GM11168 (cell line): ENCODE measurements around the gene KRT12.
"Not testable (repeated sequence)": the region's sequence is repeated elsewhere in the genome, so short reads cannot be mapped to it uniquely, and the experiment has no call there.

Experiments used
- in situ Hi-C: fragments of 300-500 bp; cut with MboI; formaldehyde crosslinking; loops from one replicate; pipeline ENCODE4 v1.12.0; 2022; ENCODE audit warnings: low sequenced_read_pairs; ENCODE audit not compliant: unreplicated experiment

KRT12 gene

DNA sequence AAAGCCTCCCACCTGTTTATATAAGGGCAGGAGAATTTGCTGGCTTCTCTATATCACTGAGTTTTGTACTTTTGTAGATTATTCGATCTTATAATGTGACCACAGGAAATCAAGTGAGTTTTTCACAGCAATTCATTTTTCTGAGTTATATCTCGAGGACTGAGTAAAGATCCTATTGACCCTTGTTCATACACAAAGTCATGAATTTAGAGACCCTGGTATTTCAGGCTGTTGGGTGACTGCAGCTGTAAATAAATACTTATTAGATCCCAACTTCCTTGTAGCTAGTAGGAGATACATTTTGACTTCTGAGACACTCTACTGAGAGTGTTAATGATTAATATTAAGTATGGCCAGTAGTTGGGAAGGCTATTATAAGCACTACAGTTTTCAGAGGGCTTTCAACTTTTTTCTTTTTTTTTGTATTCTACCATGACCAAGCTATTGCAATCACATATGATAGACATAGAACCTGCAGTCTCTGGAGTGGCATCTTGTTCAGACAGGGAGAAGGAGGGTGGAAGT is 21.2 kb upstream of the KRT12 start:
- in situ Hi-C loops: no loop called here

DNA sequence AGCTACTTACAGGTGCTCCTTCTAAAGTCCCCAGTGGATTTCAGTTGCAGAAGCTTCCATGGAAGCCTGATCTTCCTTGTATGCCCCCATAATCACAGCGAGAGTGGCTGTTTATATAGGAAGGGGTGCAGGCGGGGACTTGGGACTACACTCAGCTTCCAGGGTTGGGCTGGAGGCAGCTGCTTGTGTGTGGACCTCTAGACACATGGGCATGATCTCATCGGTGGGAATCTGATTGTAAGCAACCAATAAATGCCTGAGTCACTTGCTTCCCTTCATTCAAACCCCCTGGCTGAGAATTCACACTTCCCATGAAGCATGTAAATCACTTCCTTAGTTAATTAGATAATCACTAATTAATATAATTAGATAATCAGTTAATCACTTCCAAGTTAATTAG is 19.1 kb upstream of the KRT12 start:
- in situ Hi-C loops: no loop called here

DNA sequence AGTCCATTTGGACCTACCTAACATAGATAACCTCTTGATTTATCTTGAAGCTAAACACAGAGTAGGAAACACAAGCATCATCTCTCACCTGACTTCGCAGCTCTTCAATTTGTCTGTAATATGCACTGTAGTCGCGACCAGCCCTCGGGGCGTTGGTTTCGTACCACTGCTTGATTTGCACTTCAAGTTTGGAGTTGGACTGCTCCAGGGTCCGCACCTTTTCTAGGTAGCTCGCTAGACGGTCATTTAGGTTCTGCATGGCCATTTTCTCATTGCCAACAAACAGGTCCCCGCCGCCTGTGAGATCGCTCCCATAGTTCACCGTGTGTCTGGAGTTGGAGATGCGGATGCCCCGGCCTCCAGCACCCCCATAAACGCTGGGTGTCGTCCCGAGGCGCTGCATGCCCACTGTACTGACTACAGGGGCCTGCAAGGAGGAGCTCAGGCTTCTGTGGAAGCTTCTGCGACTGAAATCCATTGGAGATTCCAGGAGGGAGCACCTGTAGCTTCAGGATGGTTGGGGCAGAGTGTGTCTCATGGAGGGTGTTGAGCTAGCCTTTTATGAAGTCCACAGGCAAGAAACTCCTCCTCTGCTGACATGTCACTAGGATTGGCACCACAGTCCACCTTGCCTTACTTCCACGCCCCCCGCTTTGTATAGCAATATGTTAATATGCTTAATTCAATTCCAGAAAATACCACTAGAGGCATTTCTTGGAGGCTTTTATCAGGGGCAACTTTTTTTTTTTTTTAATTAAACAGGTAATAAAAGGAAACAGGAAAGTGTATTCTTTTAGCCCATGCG is 17.9 kb upstream of the KRT12 start, which contains the start of gene KRT20:
Gene KRT20 (minus strand): TSS at position 535 of the 805 bp plus-strand sequence. CDS start 57 bp downstream, at position 478.
- in situ Hi-C loops: no loop called here

DNA sequence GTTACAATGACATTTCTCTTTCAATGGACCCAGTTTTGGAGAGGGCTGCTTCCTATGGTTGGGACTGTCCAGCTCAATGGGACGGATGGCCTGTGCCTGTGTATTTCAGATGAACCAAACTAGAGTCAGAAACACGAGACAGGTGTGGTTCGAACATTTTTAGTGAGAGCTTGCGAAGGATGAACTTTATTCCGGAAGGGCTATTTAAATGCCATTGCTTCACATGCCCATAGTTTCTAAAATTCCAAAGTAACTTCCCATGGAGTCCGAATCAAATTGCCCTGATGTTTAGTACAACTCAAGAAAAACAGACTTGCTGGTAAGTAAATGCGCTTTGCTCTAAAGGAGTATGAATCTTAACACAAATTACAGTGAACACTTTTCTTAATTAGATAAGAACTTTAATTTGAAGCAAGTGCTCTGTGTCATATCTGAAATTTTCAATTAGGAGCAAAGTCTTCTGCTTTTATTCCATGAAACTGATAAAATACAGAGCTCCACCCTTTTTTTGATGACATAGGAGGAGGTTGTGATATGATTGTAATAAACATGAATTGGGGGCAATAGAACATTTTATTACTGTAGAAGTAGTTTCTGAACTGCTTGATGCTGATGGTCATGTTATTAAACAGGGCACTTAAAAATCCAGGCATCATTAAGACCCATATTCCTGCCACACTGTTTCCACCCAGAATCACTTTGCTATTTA is 16.8 kb upstream of the KRT12 start:
- in situ Hi-C loops: no loop called here

DNA sequence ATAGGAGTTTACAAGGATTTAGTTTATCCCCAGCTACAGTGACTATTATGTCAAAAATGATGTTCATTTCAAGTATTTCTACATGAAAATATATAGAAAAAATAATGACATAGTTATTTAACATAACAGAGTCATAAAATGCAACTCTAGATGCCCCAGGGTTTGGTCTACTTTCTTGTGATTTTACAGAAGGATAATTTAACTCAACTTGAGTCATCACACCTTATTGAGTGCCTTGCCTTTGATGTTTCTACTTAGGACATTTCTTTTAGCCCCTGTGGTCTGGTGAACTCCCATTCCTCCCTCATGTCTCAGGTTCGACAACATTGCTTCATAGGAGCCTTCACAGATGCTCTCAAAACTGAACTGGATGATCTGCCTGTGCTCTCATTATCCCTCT is 16.0 kb upstream of the KRT12 start:
- in situ Hi-C loops: no loop called here

DNA sequence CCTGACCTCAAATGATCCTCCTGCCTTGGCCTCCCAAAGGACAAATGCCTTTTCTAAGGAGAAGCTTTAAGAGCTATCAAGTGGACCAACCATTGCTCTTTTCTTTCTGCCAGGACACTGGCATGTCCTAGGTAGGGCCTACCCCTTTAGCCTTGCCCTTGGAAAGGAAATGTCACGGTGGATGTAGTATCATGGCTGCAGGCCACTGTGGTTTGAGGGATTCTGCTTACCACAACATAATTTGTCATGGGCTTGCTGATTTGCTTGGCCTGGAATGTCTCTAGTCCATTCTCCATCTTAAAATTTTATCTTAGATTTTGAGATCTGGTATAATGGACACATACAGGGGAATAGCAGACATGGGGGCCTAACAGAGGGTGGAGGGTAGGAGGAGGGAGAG is 12.0 kb upstream of the KRT12 start:
- in situ Hi-C loops: no loop called here

DNA sequence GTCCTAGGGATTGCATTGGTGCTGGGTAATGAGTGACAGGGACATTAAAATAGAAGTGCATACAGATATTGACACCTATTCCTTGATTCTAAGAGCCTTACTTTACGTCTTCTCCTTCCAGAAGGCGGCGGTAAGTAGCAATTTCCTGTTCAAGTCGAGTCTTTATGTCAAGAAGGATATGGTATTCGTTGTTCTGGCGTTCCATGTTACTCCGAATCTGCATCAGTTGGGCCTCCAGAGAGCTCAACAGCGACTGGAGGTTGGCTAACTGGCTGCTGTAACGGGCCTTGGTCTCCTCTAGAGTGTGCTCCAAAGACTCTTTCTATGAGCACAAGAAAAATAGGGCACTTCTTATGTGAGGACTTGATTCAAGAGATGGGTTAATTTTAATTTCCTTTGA is 11.0 kb upstream of the KRT12 start:
- in situ Hi-C loops: no loop called here

DNA sequence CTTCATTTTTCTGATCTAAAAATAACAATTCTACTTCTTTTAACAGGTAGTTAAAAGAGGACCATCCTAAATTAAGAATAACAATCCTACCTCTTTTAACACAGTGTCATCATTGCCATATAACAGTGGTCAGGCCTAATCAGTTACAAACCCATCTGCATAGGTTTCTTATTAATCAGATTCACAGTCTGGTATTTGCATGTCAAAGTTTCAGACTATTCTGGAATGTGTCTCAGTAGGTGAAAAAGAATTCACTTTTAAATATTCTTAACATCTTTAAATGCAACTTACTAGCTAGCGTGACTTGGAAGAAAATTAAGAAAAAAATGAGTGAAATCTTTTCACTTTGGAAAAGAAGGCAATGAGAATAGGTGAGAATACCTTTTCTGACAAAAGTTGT is 6.8 kb upstream of the KRT12 start:
- in situ Hi-C loops: no loop called here

DNA sequence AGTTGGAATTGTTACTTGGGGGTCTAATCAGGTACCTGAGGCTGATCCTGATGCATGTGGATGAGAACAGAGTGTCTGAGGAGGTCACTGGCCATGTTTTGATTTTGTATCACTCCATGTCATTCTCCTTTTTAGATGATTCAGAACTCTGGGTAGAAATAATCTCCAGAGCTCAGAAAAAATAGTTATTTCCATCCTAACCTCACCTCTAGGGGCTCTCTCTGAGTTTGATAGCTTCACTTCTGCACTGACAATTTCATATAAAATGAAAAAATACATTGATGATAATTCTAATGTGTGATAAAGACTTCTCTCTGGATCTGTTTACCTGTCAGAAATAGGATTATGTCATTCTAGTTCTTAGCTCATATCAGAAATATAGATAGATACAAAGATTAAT is 6.2 kb upstream of the KRT12 start:
- in situ Hi-C loops: no loop called here

DNA sequence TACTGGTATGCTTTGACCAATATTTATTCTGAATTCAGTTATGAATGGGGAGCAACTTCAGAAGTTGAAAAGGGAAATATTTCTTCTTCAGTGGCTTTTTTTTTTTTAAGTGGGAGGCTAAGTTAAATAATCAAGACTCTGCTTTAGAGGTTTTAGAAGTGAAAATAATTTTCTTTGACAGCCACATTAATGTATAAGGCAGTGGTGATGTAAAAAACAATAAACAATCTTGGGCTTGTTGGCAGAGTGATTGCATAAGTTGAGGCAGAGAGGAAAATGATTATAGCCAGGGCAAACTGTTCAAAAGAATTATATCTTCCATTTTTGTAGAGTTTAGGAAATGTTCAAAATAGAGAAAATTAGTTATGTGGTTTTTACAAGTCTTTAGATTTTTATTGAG is 5.4 kb upstream of the KRT12 start:
- in situ Hi-C loops: no loop called here

DNA sequence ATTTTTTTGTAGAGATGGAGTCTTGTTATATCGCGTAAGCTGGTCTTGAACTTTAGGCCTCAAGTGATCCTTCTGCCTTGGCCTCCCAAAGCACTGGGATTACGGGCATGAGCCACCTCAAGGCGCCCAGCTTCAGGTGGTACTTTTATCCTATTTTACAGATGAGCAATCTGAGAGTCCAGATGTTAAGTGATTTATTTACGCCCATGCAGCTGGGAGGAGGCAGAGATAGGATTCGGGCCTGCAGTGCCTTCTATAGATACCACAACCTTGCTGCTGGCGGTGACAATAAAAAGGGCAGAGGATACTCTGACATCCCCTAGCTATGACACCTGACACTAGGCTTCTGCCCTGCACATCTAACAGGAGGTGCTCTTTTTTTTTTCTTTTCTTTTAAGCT is 4.3 kb upstream of the KRT12 start:
- in situ Hi-C loops: no loop called here

DNA sequence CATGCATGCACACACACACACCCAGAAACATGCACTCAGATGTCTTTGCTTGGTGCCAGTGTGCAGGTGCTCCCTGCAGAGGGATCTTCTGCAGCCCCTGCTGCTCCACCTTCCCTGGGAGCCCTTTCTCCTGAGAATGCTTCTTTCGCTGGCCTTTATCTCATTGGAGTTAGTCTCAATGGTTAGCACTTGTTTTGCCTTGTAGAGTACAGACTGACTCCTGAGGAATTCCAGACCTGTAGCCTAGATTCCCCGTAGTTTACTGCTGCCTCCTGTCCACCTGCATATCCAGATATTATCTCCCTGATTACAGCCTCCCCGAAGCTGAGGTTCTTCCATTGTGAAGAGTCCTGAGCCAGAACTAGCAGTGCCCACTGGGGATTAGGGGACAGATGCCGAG is 3.1 kb upstream of the KRT12 start:
- in situ Hi-C loops: no loop called here

DNA sequence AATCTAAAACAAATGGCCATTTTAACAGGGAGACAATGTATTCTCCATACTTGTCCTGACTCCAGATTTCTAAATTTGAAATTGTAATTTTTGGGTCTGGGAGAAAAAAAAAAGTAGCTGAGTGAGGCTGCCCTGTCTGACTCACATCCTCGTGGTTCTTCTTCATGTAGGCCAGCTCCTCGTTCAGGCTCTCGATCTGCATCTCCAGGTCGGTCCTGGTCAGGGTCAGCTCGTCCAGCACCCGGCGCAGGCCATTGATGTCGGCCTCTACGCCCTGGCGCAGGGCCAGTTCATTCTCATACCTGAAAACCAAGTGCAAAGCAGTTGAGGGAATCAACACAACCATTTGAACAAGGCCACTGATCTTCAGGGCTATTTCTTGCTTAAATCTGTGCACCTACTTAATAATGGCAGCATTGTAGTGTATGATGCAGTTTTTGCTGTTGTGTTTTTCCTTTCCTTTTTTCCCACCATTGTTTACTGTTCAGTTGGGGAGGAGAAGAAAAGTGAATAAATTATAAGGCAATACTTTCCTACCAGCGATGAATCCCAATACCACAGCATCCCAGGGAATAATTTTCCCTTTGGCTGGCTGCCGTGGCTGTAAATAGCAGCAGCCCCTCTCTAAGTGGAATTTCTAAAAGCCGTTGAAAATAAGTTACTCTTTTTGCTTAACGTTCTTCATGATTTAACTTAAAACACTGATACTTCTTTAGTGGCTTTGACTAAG is 2.2 kb downstream of the KRT12 start:
- in situ Hi-C loops: no loop called here

DNA sequence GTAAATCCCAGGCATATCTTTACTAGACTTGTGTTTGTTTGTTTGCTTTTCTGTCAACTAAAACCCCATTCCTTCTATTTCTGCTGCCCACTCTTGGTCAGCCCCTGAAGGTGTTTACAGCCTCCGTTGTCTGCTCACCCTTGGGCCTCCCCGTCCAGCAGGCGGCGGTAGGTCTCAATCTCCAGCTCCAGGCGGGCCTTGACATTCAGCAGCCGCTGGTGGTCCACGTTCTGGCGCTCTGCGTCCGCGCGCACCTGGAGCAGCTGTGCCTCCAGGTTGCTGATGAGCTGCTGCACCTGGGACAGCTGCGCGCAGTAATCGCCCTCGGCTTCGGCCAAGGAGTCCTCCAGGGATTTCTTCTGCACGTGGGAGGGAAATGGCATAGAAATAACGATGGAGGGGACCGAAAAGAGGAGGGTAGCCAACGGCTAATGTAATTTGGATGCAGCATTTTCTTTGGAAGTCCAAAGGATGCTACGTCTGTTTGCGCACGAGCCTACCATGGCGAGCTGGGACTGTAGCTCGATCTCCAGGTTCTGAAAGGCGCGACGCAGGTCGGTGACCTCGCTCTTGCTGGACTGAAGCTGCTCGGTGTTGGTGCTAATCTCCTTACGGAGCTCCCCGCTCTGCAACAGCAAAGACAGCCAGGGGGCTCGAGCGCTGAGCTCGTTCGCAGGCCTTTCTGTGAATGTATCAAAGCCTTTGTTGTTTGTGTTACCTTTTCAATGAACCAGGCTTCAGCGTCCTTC is 3.9 kb downstream of the KRT12 start:
- in situ Hi-C loops: no loop called here

DNA sequence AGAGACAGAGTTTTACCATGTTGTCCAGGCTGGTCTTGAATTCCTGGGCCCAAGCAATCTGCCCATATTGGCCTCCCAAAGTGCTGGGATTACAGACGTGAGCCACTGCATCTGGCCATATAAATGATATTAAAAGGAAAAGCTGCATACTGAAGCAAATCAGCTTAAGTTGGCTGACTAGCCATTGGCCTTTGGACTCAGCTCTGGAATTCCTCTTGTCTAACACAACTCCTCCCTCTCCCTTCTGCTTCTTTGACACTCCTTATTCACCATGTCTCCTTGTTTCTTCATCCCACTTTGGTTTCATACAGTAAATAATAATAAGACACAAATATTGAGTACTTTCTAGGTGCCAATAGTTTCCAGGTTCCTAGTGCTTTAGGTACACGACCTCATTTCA is 7.5 kb downstream of the KRT12 start:
- in situ Hi-C loops: no loop called here

DNA sequence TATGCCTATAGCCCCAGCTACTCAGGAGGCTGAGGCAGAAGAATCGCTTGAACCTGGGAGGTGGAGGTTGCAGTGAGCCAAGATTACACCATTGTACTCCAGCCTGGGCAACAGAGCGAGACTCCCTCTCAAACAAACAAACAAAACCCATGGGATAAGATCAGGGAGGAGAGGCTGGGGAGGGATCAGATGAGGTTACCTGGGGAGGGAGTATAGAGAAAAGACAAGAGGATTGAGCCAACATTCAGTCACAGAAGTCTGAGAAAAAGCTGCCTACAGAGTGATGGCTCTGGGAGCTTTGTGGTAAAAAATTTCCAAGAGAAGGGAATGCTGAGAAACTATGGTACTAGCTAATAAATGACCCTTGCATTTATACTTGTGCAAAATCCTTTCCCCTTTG is 8.4 kb downstream of the KRT12 start:
- in situ Hi-C loops: not testable (repeated sequence)

DNA sequence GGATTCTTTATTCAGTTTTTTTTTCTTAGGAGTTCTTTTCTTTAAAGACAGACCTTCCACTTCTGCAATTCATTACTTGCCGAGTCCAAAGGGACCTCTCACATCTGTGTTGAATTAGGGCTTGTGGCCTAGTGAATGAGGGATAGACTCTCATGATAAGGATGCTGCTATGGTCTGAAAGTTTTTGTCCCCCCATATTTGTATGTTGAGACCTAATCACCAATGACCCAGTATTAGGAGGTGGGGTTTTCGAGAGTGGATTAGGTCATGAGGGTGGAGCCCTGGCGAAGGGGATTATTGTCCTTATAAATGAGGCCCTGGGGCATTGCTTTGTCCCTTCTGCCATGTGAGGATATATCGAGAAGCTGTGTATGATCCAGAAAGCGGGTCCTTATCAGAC is 9.5 kb downstream of the KRT12 start:
- in situ Hi-C loops: no loop called here

DNA sequence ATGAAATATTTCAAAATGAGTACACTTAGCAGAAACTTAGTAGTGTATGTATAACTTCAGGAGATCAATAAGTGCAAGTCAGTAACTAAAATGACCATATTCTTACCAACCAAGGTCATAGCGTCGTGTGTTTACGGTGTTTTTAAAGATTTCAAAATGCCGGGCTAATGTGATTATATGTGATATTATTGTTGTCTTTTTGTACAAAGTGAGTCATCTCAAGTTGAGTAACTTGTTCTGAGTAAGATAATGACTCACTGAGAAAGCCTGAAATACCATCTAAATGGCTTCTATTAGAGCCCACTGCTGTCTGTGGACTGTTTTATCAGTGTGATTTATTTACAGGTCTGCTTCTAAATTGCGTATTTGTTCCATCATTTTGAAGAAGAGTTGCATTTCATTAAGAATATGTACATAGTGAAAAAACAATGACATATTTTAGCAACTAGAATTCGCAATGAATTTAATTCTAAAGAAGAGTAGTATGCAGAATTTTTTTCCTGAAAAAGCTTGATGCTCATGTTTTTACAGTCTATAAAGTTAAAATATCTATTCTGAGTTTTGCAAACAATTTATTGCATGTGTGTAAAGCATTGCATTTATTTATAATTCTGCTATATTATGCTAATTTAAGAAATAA is 12.7 kb downstream of the KRT12 start:
- in situ Hi-C loops: no loop called here

DNA sequence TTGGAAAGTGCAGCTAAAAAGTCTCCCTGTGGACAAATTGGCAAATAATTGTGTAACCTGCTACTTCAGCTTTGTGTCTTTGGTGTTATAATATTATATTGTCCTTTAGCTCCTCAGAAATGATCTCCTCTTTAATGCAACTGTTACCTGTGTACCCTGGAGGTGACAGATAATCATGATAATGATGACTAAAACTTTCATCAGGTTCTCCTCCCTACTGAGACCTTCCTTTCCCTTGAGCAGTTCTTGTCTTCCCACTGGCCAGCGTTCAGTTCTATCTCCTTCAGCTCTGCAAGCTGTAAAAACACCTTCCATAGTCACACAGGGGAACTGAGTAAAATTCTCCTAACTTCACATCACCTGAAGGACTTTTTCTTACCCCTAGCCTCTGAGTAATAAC is 14.7 kb downstream of the KRT12 start:
- in situ Hi-C loops: no loop called here
